SK-N-MC (cell line): ENCODE results near the gene C20orf144.

Experiments used
- DNase-seq: peaks from one replicate; pipeline ENCODE4 v3.0.0-alpha.2; 2011; ENCODE audit warnings: low read depth, low spot score
- H3K27ac ChIP-seq: fragments of 200-600 bp; sonication (generic); 2 replicates; pipeline ENCODE4 v1.5.1; 2016; ENCODE audit warnings: mixed run types
- H3K36me3 ChIP-seq: fragments of 200-600 bp; sonication (generic); 2 replicates; pipeline ENCODE4 v1.6.1; 2017; ENCODE audit warnings: antibody characterized with exemption, low read length, mixed read lengths; ENCODE audit not compliant: insufficient read depth
- H3K4me3 ChIP-seq: fragments of 200-600 bp; sonication (generic); 2 replicates; pipeline ENCODE4 v1.5.1; 2016
- H3K9ac ChIP-seq: fragments of 200-600 bp; sonication (generic); 2 replicates; pipeline ENCODE4 v1.8.0; 2017; ENCODE audit warnings: mixed run types, mixed read lengths; ENCODE audit not compliant: insufficient read length
- H3K9me3 ChIP-seq: fragments of 200-600 bp; sonication (generic); 2 replicates; pipeline ENCODE4 v1.6.1; 2017; ENCODE audit warnings: low read depth, mild to moderate bottlenecking, antibody characterized with exemption, low read length, moderate library complexity, mixed read lengths
- EZH2 ChIP-seq: fragments of 200-600 bp; sonication (generic); IDR thresholded peaks from one replicate; pipeline ENCODE4 v1.6.1; 2017; ENCODE audit warnings: antibody characterized with exemption
- FOXP2 ChIP-seq: optimal IDR thresholded peaks from 2 replicates; pipeline ENCODE3; 2011; ENCODE audit warnings: mild to moderate bottlenecking, moderate library complexity; ENCODE audit not compliant: insufficient read depth; ENCODE audit errors: extremely low read length, control extremely low read depth
- POLR2AphosphoS5 ChIP-seq: IDR thresholded peaks from 2 replicates; pipeline ENCODE4 v1.6.1; 2012; ENCODE audit warnings: mild to moderate bottlenecking, low read depth, low read length, borderline replicate concordance

Gene C20orf144

DNA sequence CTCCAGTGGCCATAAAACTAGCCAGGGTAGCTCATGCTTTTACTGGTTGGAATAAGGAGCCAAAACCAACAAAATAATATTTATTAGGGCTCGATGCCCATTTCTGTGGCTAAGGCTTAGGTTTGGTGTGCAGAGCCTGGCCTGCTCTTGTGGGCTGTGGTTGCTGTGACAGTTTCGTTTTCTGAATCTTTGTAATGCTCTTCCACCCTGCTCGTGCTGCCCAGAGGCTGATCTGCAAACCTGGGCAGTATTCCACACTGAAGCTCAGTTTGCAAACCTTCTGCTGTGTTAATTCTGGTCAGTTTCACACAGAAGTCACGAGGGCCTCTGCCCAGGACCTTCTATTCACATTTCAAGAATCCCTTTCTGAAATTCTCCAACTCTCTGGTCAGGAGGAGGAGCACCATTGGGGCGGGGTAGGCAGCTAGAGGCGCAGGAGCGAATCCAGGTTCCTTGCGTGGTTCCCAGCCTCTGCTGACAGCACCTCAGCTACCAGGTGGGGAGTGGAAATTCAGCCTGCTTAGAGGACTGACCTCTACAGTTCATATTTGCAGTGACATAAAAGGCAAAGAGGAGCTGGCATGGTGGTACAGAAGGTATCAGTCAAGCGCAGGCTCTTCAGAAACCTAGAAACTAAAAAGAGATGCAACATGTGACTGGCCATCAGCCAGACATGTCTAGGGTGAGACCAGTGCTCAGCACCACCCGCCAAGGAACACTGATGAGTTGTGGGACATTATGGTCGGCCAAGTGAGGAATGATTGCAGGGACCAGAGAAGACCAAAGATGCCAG is 14.3 kb upstream of the C20orf144 start:
- Histone ChIP-seq H3K9me3 (no peaks in the 10 kb centered on the region), H3K9ac (no peak overlapping the region), H3K4me3 (no peak overlapping the region), H3K27ac (no peak overlapping the region), H3K36me3 (peaks cover 15% of the 10 kb centered on the region; the same call in 1 of the 2 replicates)
- TF ChIP-seq EZH2 (no peak), POLR2AphosphoS5 (no peak), FOXP2 (no peak)
- no peak for DNase-seq

DNA sequence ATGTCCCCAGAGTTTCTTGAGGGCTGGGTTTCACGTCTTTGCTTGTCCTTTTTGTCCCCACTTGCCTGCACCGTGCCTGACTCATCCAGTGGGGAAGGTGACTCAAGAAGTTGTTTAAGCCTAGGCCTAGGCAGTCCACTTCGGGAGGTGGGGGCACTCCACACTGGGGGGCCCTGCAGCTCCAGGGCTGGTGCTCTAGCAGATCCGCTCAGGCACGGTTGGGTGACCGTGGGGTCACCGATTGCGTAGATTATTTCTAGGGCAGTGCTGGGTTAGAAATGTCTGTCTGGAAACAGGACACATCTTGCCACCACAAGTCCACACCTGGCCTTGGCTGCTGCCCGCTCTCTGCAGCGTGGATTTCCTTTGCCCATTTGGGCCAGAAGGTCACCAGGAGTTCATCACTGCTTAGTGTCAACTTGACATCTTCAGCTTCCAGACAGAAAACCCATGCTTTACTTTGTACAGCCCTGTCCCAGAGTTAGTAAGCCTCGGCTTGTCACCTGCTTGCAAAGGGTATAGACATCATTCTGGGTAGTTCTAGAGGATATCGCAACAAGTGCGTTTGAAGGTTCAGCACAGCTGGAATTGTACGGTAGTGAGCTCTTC is 13.6 kb upstream of the C20orf144 start:
- no peak for DNase-seq
- H3K9me3 ChIP-seq = no peaks in the 10 kb centered on the region
- no peak overlapping the region for H3K27ac ChIP-seq
- H3K36me3 ChIP-seq = peaks cover 15% of the 10 kb centered on the region; the same call in 1 of the 2 replicates
- no peak overlapping the region for H3K9ac ChIP-seq
- TF ChIP-seq POLR2AphosphoS5 = no peak
- H3K4me3 ChIP-seq = no peak overlapping the region

DNA sequence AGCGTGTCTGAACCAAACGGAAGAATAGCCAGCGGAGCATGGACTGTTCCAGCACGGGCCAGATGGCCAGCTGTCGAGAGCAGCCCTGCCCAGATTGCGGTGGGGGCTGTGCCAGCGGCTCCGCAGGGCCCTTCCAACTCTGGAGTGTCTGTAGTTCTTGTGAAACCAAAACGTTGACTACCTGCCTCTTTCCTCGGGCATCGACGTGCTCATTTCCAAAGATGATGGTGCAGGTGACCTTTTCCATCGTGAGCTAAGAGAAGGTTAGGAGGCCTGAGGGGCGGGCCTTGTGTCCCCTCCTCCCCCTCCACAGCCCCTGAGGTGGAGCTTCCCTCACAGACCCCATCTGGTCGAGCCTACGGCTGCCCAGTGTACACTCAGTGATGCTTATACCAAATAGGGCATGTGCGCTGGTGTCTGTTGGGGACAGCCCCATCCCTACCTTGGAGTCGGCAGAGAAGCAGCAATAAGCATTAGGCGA is 12.9 kb upstream of the C20orf144 start:
- no peak overlapping the region for H3K4me3 ChIP-seq
- no peak for DNase-seq
- H3K9ac ChIP-seq = no peak overlapping the region
- TF ChIP-seq EZH2 (no peak), FOXP2 (no peak), POLR2AphosphoS5 (no peak)
- no peaks in the 10 kb centered on the region for H3K9me3 ChIP-seq
- H3K27ac ChIP-seq = no peak overlapping the region
- H3K36me3 ChIP-seq = peaks cover 15% of the 10 kb centered on the region; the same call in 1 of the 2 replicates

DNA sequence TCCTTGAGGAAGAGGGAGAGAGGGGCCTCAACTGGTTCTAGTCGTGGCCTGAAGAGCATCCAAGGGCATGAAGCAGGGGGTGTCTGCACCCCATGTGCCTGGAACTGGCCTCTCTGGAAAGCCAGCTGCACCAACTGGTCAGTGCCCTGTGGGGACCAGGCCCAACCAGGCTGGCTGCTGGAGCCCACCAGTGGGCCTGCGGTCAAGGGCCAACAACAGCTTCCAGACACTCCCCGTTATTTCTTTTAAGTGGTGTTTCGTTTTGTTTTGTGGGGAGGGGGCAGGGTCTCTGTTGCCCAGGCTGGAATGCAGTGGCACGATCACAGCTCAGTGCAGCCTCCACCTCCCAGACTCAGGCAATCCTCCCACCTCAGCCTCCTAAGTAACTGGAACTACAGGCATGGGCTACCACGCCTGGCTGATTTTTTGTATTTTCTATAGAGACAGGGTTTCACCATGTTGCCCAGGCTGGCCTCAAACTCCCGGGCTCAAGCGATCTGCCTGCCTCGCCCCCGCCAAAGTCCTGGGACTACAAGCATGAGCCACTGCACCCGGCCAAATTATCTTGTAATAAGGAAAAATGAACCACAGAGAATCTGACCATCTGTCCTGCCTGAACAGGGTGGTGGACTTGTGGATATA is 11.9 kb upstream of the C20orf144 start:
- DNase-seq = no peak
- TF ChIP-seq FOXP2 = no peak
- no peak for TF ChIP-seq EZH2
- no peak for TF ChIP-seq POLR2AphosphoS5
- Histone ChIP-seq H3K36me3 (peaks cover 6% of the 10 kb centered on the region; the same call in 1 of the 2 replicates), H3K4me3 (no peak overlapping the region), H3K9ac (no peak overlapping the region), H3K27ac (no peak overlapping the region), H3K9me3 (no peaks in the 10 kb centered on the region)

DNA sequence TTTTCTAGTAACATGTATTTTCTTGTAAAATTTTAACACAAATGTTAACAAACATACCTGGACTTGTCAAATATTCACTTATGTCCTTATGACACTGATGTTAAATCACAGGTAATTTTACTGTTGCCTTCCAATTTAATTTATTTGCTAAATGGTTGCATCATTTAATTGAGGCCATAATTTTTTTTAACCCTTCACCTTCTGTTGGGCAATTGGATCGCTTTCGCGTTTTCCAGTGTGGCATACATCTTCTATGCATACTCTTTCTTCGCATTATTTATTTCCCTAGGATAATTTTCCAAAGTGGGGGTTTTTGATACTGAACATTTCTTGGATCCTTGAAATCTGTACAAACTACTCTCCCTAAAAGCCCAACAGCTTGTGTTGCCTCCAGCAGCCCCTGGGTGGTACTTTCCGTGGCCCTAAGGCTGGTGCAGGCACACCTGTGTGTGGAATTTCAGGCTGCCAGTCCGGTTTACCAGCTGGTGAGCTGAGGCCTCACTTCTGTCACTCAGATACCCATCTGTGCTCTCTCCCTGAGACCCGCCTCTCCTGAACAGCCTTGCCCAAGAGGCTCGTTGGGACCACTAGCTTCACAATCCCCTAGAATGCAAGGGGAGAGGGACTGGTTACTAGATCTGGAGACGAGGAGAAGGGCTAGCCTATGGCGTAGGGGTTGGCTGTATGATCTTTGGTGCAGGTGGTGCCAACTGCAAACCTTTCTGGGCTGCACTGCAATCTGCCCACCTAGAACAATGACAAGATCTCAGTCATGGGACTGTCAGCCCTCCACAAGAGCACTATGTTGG is 11.2 kb upstream of the C20orf144 start:
- H3K4me3 ChIP-seq = no peak overlapping the region
- no peak for TF ChIP-seq POLR2AphosphoS5
- no peak for TF ChIP-seq EZH2
- TF ChIP-seq FOXP2 = no peak
- no peak for DNase-seq
- H3K36me3 ChIP-seq = no peaks in the 10 kb centered on the region
- H3K9ac ChIP-seq = no peak overlapping the region
- H3K9me3 ChIP-seq = no peaks in the 10 kb centered on the region
- no peak overlapping the region for H3K27ac ChIP-seq

DNA sequence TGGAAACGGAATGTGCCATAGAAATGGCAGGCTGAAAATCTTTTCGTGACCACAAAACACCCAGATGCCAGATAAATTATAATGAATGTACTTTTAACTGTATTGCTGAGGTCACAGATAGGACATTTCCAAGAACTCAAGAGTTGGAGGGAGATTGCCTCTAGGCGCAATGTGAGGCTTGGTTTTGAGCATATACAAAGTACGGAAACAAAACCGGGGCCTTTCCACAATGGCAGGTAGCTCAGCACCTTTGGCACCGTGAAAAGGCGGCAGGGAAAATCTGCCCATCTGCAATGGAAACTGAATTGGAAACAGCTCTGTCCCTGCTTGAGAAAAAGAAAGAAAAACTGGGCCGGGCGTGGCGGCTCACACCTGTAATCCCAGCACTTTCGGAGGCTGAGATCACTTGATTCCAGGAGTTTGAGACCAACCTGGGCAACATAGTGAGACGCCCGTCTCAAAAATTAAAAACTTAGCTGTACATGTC is 10.5 kb upstream of the C20orf144 start:
- Histone ChIP-seq H3K36me3 (no peaks in the 10 kb centered on the region), H3K27ac (no peak overlapping the region), H3K9me3 (no peaks in the 10 kb centered on the region), H3K9ac (no peak overlapping the region), H3K4me3 (no peak overlapping the region)
- DNase-seq = no peak
- TF ChIP-seq POLR2AphosphoS5 = no peak
- no peak for TF ChIP-seq FOXP2
- no peak for TF ChIP-seq EZH2

DNA sequence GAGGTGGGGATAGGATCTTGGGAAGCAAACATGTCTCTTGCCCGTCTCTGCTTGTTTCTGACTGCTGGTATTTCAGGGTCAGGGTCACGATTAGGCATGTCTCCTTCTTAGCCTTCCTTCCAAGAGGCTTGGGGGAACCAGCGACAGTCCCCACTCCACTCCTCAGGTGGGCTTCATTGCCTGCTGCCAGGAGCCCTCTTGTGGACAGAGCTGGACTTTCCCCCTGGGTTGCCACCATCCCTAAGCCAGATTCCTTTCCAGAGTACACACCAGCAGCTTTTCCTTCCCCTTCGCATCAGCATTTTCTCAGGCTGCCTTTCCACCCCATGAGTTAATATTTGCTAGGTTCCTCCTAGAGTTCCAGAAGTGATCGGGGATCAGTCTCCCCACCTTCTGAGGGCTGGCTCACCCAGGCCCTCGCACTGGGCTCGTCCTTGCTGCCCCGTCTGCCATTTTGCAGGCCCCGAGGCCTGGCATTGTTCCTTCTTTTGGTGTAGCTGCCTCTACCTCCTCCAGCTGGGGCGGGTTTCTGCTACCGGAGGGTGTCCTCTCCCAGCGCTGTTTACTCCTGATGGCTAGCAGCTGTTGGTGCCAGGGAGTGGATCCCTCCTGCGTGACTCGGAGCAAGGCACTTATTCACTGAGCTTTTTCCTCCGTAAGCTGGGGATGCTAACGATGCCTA is 8.8 kb upstream of the C20orf144 start:
- Histone ChIP-seq H3K9me3 (no peaks in the 10 kb centered on the region), H3K27ac (no peak overlapping the region), H3K36me3 (no peaks in the 10 kb centered on the region), H3K4me3 (no peak overlapping the region), H3K9ac (no peak overlapping the region)
- TF ChIP-seq FOXP2 = no peak
- TF ChIP-seq POLR2AphosphoS5 = peak; percentile 26; the same call in 1 of the 2 replicates
- TF ChIP-seq EZH2 = no peak
- peak; percentile 32 for DNase-seq
